HL-60/S4 (cell line): ENCODE data around the gene EXOC6.

Source experiments
- in situ Hi-C: fragments of 300-500 bp; cut with MboI; formaldehyde crosslinking; loops from 2 replicates; pipeline ENCODE4 v1.14.3; 2022; ENCODE audit warnings: low sequenced_read_pairs

The EXOC6 gene

GRCh38 chr10:93074597-93075368, 226.5 kb downstream of the EXOC6 start:
- in situ Hi-C loops = loop anchor here (25.0 kb wide), 1 partner anchor 413 kb away; the partner anchor contains the start of genes CEP55 and MYOF

GRCh38 chr10:93075369-93076221, 227.3 kb downstream of the EXOC6 start:
- in situ Hi-C loops = loop anchor here (25.0 kb wide), 1 partner anchor 412 kb away; the partner anchor contains the start of genes CEP55 and MYOF

- in situ Hi-C loops = loop anchor here (25.0 kb wide), 1 partner anchor 410 kb away; the partner anchor contains the start of genes CEP55 and MYOF
These were observed 228.6 kb downstream of the EXOC6 start for GRCh38 chr10:93076871-93077270.

GRCh38 chr10:93077860-93078337, 229.6 kb downstream of the EXOC6 start:
- in situ Hi-C loops = loop anchor here (25.0 kb wide), 1 partner anchor 409 kb away; the partner anchor contains the start of genes CEP55 and MYOF

- in situ Hi-C loops = loop anchor here (10.0 to 25.0 kb wide), 2 partner anchors 275 to 407 kb away; partner anchors contain the start of genes CEP55 and MYOF
These were observed 231.5 kb downstream of the EXOC6 start for GRCh38 chr10:93079663-93080349.

GRCh38 chr10:93080350-93081046, 232.2 kb downstream of the EXOC6 start:
- in situ Hi-C loops = loop anchor here (10.0 to 25.0 kb wide), 2 partner anchors 274 to 407 kb away; partner anchors contain the start of genes CEP55 and MYOF

- in situ Hi-C loops = loop anchor here (10.0 to 25.0 kb wide), 2 partner anchors 273 to 406 kb away; partner anchors contain the start of genes CEP55 and MYOF
These were observed 233.0 kb downstream of the EXOC6 start for GRCh38 chr10:93081318-93081717.

GRCh38 chr10:93081834-93082233, 233.5 kb downstream of the EXOC6 start:
- in situ Hi-C loops = loop anchor here (10.0 to 25.0 kb wide), 2 partner anchors 273 to 405 kb away; partner anchors contain the start of genes CEP55 and MYOF

- in situ Hi-C loops = loop anchor here (10.0 to 25.0 kb wide), 2 partner anchors 271 to 403 kb away; partner anchors contain the start of genes CEP55 and MYOF
These were observed 235.6 kb downstream of the EXOC6 start for GRCh38 chr10:93083743-93084539.

GRCh38 chr10:93085272-93085859, 237.0 kb downstream of the EXOC6 start:
- in situ Hi-C loops = loop anchor here (10.0 to 25.0 kb wide), 2 partner anchors 269 to 402 kb away; partner anchors contain the start of genes CEP55 and MYOF

GRCh38 chr10:93086289-93086688, 238.0 kb downstream of the EXOC6 start:
- in situ Hi-C loops = loop anchor here (10.0 to 25.0 kb wide), 2 partner anchors 269 to 401 kb away; partner anchors contain the start of genes CEP55 and MYOF

GRCh38 chr10:93087846-93088245, 239.5 kb downstream of the EXOC6 start:
- in situ Hi-C loops = loop anchor here (10.0 to 25.0 kb wide), 2 partner anchors 267 to 399 kb away; partner anchors contain the start of genes CEP55 and MYOF

- in situ Hi-C loops = loop anchor here (10.0 to 25.0 kb wide), 2 partner anchors 266 to 399 kb away; partner anchors contain the start of genes CEP55 and MYOF
These were observed 240.1 kb downstream of the EXOC6 start for GRCh38 chr10:93088466-93088865.

GRCh38 chr10:93090619-93091018, 242.3 kb downstream of the EXOC6 start:
- in situ Hi-C loops = loop anchor here (25.0 kb wide), 1 partner anchor 397 kb away; the partner anchor contains the start of genes CEP55 and MYOF

GRCh38 chr10:93091960-93092359, 243.6 kb downstream of the EXOC6 start:
- in situ Hi-C loops = loop anchor here (25.0 kb wide), 1 partner anchor 395 kb away; the partner anchor contains the start of genes CEP55 and MYOF

GRCh38 chr10:93095225-93095624, 246.9 kb downstream of the EXOC6 start:
- in situ Hi-C loops = loop anchor here (25.0 kb wide), 1 partner anchor 392 kb away; the partner anchor contains the start of genes CEP55 and MYOF

- in situ Hi-C loops = loop anchor here (25.0 kb wide), 1 partner anchor 390 kb away; the partner anchor contains the start of genes CEP55 and MYOF
These were observed 248.6 kb downstream of the EXOC6 start for GRCh38 chr10:93096901-93097300.
